ENCODE measurements around the gene TSR3.

The TSR3 gene

DNA sequence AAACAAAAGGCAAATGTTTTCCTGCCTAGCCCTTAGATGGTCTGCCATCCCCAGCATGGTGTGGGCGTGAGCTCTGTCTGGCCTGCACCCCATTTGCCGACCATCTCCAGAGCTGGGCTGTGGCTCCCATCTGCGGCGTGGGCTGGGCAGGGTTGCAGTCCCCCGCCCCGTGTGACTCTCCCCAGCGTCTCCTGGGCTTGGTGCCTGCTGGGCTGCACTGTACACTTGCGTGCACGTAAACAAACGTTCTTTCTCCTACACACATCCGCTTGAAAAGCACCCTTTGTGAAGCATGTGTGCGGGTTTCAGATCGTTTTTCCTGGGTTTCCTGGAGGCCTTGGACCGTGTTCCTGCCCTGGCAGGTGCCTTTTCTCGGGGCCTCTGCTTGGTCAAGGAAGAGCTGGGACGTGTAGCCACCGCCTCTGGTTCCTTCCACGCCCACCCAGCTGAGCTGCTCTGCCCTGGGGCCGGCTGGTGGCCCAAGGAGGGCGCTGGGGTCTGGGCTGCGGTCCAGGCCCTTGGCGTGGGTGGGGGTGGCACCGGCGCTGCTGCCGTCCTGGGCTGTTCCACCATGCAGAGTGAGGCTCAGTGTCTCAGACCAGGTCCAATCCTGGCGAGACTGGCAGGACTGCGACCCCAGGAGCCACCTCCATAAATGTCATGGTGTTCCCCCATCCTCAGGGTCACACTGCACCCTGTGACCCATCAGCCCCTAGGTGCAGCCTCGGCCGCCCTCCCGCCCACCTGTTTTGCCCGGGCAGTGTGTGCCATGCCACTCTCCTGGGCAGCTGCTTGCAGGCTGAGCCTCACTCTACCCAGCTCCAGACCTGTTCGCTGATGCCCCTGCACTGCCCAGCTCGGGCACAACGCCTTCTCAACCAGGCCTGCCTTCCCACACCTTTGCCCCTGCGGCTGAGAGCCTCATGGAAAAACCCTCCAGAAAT is 28.1 kb downstream of the TSR3 start:
- DNase-seq (ENCODE audit: low read depth), result no peak

DNA sequence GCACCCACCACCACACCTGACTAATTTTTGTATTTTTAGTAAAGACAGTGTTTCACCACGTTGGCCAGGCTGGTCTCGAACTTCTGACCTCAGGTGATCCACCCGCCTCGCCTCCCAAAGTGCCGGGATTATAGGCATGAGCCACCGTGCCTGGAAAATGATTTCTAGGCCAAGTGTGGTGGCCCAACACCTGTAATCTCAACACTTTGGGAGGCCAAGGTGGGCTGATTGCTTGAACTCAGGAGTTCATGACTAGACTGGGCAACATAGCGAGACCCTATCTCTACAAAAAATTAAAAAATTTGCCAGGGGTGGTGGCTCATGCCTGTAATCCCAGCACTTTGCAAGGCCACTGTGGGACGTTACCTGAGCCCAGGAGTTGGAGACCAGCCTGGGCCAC is 29.3 kb downstream of the TSR3 start:
- DNase-seq (ENCODE audit: low read depth), result no peak

DNA sequence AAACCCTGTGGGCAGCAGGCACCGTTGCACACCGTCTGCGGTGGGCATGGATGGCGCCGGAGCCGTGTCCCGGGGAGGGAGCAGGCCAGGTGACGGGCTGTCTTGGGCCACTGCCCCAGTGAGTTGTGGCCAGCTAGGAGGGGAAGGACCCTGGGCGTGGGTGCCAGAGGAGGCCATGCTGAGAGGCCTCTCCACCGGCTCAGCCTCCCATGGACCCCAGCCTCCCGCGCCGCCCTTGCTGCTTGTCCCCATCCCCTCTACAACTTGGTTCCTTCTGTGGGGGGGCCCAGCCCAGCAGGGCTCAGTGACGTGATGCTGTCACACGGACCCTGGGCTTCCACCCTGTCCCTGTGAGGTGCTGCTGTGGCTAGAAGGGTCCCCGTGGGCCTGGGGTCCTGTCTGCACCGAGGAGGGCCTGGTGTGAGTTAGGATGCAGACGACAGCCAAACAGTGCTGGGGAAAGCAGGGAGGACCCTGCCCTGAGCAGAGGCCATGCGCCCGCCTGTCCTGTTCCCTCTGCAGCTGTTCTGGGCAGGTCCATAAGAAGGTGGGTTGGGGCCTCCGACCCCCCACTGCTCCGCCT is 30.9 kb downstream of the TSR3 start:
- no peak for DNase-seq (ENCODE audit: low read depth)

DNA sequence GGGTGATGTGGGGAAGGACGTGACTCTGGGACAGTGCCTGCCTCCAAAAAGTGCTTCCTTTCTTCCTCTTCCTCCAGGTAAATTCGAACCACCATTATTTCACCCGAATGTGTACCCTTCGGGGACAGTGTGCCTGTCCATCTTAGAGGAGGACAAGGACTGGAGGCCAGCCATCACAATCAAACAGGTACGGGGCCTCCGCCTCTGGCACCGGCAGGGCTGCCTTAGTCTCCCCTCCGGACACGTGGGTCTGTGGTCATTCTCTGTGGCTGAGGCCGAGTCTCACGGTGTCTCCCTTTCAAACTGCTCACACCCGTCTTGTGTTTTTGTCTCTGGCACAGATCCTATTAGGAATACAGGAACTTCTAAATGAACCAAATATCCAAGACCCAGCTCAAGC is 31.6 kb downstream of the TSR3 start:
- no peak for DNase-seq (ENCODE audit: low read depth)

DNA sequence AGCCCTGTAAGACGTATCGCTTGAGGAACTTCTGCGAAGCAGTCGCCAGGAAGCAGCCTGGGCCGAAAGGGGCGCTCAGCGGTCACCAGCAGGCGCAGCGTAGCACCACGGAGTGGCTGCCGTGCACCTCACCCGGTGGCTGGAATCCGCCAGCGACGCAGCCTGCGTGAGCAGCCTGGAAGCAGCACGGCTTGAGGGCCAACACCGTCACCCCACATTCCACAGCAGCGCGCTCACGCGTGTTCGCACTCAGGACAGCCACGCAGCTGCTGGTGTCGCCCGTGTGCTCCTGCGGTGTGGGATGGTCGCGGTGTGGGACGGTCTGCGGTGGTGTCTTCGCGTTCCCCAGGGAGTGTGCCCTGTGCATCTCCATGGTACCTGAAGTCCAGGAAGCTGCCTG is 32.6 kb downstream of the TSR3 start:
- DNase-seq (ENCODE audit: low read depth), result no peak

DNA sequence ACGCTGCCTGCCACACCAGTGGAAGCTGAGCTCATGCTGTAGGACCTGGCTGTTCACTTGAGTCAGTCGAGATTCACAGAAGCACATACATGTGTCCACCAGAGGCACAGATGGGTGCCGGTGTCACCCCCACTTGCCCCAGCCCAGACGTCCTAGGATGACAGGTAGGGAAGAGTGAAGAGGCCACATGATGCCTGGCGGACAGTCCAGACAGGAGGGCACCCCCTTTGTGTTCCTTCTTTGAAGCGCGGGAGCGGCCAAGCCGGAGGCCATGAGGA is 33.5 kb downstream of the TSR3 start:
- DNase-seq (ENCODE audit: low read depth), result no peak

DNA sequence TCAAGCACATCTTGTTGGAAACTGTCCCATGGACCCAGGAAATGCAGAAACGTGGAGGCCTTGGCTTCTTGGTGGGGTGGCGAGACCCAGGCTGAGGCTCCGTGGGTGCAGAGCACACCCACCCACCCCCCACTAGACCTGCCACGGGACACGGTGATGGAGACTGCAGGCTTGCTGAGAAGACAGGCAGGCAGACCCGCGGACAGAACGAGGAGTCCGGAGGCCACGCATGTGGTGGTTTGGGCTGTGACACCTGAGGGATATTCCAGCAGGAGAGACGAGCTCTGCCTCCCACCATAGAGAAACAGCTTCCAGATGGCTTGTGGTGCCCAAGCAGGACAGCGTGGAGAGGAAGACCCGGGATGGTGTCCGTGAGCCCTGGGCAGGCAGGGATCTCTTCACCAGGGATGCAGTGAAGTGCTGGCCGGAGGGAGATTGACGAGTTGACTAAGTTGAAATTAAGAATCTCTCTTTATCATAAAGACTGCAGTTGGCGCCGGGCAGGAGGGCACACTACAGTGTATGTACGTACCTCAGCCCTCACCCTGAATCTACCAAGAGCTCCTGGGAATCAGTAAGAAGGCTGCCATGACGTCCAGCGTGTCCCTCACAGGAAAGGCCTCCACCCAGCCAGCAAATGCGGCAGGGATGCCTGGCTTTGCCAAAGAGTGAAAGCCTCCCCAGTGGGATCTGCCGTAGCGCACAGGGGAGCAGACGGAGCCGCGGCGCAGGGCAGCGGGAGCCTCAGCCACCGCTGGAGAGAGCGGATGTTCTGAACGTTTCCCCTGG is 34.0 kb downstream of the TSR3 start:
- DNase-seq (ENCODE audit: low read depth), result no peak

DNA sequence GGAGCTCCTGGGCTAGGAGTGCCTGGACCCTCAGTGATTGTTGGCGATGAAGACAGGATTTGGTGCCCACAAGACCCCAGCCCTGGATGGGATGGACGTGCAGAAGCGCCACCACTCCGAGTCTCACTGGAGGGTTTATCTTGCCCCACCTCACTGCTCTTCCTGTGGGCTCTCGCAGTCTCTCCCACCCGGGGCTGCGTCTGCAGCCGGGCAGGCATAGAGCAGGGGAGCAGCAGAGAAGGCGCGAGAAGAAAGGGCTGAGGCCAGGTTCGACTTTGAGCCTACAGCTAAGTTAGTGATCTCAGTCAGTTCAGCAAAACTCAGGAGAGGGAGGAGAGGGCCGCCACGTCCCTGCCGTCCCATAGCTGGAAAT is 35.7 kb downstream of the TSR3 start:
- DNase-seq (ENCODE audit: low read depth), result no peak

DNA sequence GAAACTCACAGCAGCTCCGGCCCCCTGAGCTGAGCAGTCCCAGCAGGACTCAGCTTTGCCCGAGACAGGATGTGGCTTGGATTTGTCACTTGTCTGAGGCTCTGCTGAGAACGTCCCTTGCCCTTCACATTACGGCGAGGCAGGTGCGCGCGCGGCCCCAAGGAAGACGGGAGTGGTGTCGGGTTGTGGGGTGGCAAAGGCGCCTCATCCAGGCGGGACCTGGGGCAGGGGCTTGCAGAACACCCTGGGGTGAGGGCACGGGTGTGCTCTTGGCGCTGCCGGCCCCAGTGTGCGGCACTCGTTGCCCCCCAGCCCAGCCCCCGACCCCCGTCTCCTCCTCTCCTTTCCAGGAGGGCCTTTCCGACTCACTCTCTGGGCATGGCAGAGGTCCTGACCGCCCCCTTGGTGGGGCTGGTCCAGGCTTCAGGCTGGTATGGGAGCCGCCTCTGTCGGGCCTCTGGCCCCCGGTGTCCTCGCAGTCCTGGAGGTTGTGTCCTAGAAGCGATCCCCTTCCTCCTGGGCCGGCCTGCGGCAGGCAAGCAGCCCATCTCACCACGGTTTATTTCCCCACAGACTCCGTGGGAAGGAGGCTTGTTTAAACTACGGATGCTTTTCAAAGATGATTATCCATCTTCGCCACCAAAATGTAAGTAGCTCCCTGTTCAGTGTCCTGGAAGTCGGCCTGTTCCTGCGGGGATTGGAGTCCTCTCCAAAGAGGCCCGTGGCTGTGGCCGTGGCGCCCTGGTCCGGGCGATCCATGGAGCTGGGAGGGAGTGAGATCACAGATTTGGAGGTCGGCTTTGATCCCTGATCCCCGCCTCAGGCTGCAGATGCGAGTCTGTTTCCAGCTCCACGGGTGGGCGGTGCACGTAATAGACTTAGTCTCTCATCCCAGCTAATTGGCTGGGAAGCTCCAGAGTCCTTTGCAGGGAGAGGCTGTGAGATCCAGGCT is 36.3 kb downstream of the TSR3 start:
- DNase-seq (ENCODE audit: low read depth), result no peak

DNA sequence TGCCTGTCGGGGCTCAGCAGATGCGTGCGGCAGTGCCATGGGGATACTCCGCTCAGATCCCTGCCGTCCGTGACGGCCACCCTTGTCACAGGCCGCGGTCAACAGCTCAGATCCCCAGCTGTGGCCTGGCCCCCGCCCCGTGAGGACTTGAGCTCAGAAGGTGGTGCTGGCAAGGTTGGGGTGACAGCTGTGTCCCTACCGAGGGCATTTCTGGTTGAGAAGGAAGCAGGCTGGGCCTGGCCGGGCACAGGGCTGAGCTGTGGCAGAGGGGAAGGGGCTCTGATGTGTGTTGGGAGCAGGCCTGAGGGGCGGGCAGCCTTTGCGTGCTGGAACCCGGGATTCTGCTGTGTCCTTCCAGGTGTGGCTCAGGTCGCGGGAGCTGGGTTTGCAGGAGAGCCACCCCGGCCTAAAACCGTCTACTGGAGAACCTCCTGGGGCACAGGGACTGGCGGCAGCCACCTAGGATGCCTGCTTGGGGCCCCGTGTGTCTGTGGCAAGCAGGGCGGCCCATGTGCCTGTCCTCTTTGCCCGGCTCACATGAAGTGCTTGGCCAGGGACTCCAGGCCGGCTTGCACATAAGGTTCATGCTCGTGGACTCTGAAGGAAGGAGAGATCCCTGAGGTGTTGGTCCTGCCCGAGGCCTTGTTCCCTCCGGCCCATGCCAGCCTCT is 37.1 kb downstream of the TSR3 start:
- no peak for DNase-seq (ENCODE audit: low read depth)

DNA sequence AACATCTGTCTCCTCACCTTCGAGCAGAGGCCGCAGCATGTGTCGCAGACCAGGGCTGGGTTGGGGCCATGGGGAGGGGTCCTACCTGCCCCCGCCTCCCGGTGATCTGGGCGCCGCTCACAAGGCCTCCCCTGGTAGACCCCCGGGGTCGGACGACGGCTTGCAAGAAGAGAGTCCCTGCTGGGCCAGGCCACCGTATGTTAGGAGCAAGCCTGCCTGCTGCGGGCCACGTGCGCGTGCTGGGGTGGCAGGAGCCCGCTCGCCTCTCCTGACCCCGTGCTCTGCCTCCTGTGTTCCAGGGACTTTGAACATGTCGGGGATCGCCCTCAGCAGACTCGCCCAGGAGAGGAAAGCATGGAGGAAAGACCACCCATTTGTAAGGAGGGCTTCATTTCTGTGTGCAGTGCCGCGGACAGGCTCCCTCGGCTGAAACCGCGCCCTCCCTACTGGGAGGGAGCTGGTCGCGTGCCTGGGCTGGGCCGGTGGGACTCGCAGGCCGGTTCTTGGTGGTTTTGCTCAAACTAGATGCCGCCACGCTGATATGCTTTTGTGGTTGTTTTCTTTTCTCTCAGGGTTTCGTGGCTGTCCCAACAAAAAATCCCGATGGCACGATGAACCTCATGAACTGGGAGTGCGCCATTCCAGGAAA is 37.8 kb downstream of the TSR3 start:
- no peak for DNase-seq (ENCODE audit: low read depth)

DNA sequence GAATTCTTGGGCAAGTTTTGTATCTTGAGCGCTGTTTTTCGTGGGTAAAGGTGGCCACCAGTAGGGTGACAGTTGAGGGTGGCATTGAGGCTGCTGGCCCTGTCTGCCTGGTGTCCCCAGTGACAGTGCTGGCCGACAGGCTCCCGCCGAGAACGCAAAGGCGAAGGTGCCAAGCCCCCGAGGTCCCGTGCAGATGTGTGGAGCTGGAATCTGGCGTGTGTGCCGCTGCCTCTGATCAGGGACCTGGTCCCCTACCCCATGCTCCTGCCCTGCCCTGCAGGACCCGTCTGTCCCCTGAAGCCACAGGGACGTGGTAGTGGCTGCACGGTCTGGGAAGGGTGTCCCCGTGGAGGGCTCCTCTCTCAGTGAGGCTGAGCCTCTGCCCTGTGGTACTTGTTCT is 38.8 kb downstream of the TSR3 start:
- DNase-seq (ENCODE audit: low read depth), result no peak

DNA sequence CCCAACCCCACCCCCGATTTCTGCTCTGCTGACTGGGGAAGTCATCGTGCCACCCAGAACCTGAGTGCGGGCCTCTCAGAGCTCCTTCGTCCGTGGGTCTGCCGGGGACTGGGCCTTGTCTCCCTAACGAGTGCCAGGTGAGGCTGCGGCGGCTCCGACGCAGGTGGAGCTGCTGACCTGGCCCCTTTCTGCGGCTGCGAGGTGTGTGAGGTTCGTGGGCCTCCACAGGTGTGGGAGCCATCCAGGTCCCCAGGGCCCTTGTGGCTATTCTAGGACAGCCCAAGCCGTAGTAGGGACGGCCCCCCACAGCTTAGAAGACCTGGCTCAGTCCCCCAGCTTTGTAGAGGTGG is 39.2 kb downstream of the TSR3 start:
- no peak for DNase-seq (ENCODE audit: low read depth)

DNA sequence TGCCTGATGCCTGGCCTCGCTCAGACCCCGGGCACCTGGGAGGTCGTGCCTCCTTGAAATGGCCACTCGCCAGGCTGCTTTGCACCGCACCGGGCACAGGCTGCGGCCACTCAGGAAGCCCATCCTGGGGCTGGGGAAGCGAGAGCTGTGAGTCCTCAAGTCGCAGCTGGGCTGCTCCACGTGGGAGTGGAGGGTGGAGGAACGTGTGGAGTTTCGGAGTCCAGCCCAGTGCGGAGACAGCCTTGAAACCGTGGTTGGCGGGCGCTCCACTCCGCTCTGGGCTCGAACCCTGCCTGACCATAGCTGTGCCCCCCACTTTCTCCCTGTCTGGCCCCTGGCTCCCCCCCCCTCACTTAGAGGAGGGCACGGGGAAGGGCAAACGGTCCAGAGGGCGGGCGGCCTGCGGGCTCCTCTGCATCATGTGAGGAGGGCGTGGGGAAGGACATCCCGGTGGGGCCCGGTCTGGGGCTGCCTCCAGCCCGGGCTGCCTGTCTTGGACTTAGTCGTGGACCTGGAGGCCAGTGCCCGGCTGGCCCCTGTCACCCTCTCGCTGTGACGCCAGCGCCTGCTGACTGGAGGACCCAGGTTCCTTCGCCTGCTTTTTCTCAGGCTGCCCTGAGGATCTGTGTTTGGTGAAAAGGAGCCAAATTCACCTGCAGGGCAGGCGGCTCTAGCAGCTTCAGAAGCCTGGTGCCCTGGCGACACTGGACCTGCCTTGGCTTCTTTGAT is 39.8 kb downstream of the TSR3 start:
- DNase-seq (ENCODE audit: low read depth), result no peak

DNA sequence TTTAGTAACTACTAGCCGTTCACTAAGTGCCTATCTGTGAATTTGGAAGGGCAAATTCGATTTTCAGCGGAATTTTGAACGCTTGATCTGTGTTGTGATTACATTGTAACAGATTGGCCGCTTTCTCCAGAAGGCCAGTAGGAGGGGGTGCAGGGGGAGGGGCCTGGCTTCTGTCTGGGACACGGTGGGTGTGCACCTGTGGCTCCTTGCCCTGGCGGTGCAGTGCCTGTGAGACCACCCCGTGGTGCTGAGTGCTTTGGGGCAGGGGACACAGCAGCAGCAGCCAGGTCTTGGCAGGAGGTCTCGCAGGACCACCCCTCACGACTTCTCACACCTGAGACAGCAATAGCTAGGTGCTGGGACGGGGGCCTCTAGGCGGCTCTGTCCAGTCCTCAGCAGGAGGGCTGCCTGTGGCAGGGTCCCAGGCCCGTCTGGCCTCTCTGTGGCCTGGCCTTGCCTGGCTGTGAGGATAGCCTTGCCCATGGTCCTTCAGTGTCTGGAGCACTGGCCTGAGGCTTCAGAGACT is 40.4 kb downstream of the TSR3 start:
- DNase-seq (ENCODE audit: low read depth), result no peak

DNA sequence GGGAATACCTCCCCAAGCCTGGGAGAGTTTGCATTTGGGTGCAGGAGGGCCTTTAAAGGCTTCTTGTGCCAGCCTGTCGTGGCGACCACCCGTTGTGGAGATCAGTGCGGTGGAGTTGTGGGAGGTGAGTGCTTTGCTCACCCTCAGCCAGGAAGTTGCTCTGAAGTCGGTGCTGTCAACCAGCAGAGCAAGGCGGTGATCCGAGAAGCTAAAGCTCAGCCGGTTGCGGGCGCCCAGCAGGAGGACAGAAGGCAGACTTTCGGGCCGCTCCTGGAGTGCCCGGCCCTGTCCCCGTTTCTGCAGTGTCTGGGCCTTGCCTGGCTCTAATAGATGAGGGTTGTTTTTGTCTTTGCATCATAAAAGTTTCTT is 40.9 kb downstream of the TSR3 start:
- no peak for DNase-seq (ENCODE audit: low read depth)

DNA sequence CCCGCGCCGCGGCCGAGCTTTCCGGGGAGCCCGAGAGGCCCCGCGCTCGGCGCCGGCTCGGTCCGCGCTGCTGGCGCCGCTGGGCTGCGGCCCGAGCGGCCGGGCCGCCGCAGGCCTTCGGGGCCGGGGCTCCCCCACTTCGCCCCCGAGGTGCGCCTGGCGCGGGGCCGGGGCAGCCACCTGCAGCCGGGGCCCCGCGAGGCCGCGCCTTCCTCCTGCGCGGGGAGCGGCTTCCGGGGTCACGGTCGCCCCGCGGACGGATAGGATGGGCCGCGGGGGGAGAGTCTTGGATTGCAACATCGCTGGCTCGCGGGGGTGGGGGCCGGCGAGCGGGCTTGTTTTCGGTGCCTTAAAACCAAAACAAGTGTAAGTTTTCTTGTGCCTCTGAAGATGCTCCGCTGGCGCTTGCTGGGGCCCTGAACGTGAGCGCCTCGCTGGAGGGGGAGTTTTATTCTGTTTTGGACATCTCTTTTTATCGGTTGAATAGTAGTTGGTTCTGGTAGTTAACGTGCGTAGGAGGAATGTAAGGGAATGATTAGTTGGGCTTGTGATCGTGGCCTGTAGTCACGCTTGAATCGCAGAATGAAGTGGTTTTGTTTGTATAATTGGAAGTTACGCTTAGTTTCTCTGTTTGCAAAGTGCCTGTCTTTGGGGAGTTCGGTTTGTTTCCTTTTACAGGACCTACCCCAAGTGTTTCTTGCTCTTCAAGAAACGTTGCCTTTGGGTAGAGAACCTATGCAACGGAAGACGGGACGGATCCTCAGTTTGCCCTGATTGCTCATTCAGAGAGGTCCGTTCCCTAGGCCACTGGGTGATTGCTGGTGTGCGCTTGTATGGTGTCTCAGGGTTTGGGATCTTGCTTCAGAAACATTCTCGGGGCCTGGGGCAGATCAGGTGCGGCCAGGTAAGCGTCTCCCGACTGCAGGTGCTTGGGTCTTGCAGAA is 41.5 kb downstream of the TSR3 start:
- peak; percentile 57 for DNase-seq (ENCODE audit: low read depth)

DNA sequence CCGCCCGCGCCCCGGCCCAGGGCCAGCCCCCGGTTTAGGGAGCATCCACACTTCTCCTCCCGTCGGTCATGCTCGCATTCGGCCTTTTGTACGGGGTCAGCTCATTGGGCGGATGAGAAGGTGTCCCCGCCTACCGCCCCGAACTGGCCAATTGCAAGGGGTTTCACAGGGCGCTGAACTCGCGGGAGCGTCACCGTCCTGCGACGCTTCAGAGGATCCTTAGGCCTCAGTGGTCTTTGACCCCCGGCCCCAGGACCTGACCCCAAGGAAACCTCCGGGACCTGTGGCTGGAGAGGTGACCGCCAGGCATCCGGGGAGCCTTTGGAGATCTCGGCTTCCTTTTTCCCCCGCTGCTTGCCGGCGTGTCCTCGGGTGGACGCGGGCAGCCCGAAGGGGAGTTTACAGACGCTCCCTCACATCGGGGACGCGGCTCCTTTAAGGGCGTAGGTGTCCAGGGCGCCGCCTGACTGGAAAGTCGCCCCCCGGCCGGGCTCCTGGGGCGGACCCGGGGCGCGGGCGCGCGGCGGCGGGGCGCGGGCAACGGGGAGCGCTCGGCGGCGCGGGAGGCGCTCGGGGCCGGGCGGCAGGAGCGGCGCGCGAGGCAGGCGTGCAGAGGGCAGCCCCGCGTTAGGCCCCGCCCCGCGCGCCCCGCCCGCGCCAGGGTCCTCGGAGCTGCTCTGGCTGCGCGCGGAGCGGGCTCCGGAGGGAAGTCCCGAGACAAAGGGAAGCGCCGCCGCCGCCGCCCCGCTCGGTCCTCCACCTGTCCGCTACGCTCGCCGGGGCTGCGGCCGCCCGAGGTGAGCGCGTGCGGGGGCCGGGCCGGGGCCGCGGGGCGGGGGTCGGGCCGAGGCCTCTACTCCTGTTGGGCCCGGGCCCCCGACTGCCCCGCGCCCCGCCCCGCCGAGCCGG is 42.4 kb downstream of the TSR3 start, which contains the start of gene UBE2I:
Gene UBE2I, plus strand, starts transcription at position 660 of the 909 bp plus-strand sequence. CDS start 4,395 bp downstream, outside the sequence.
- DNase-seq (ENCODE audit: low read depth), result peak; percentile 90

Measured in T-helper 22 cell (primary cell).